Right atrium auricular region (tissue), 2 donors: ENCODE data around the gene ASCC2. TPM values are rescaled to one million over a fixed set of nuclear protein-coding genes. Genes with fewer than 3 reads are reported as not detected.

ENCODE experiments used
- DNase-seq: peaks from one replicate; pipeline ENCODE4 v3.0.0-alpha.2; 2019; ENCODE audit warnings: low spot score
- H3K27ac ChIP-seq, 2 donors: fragments of 200-600 bp; sonication (generic); 1 replicate in 1 of 2; 2 replicates in 1 of 2; pipeline ENCODE4 v1.5.1; 2016 to 2019
- H3K27me3 ChIP-seq, 2 donors: fragments of 200-600 bp; sonication (generic); one replicate each; pipeline versions ENCODE4 v1.5.1 to v1.6.0; 2017 to 2019
- H3K36me3 ChIP-seq: fragments of 200-600 bp; sonication (generic); one replicate; pipeline ENCODE4 v1.5.1; 2016
- H3K4me1 ChIP-seq, 2 donors: fragments of 200-600 bp; sonication (generic); one replicate each; pipeline versions ENCODE4 v1.5.1 to v1.6.0; 2017 to 2019
- H3K4me3 ChIP-seq, 2 donors: fragments of 200-600 bp; sonication (generic); 1 replicate in 1 of 2; 2 replicates in 1 of 2; pipeline ENCODE4 v1.5.1; 2017 to 2019; ENCODE audit warnings: mild to moderate bottlenecking in 1 of 2, moderate library complexity in 1 of 2
- H3K9me3 ChIP-seq, 2 donors: fragments of 200-600 bp; sonication (generic); one replicate each; pipeline ENCODE4 v1.5.1; 2019
- CTCF ChIP-seq, 2 donors: fragments of 200-600 bp; sonication (generic); IDR thresholded peaks; one replicate each; pipeline ENCODE4 v1.5.1; 2019; ENCODE audit warnings: antibody characterized with exemption in 2 of 2
- total RNA-seq, 2 donors: library from RNA; depleted of rRNA; stranded (reverse); fragments of >200 nt; gene quantifications; one replicate each; pipeline ENCODE4 v1.1.0, GENCODE V29; 2016

The ASCC2 gene
- total RNA-seq, 2 donors from 2014 or later = 24.3 to 37.5 TPM

DNA sequence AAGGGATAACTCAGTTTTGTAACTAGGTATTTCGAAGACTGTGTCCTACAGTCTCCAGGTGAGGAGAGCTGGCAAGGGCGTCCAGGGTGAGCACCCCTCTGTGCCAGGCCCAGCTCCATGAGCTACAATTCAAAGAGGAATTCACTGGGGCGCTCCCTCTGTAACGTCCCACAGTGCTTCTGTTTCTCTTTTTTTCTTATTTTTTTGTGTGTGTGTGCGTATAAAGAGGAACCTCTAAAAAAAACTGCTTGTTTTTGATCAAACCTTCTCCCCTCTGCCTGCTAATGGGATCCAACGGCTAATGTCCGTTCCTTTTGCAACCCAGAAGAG, 17.1 kb downstream of the ASCC2 start:
- no peak for DNase-seq
- H3K27ac ChIP-seq = peak overlapping the region; percentile 40 to 55
- no peaks in the 10 kb centered on the region for H3K9me3 ChIP-seq
- H3K4me3 ChIP-seq = no peak overlapping the region
- peaks cover 48% of the 10 kb centered on the region for H3K36me3 ChIP-seq
- H3K27me3 ChIP-seq = no peaks in the 10 kb centered on the region
- no peak for TF ChIP-seq CTCF (IDR thresholded peaks at IDR 0.05)
- peaks cover 0 to 32% of the 10 kb centered on the region in 2 donors for H3K4me1 ChIP-seq

DNA sequence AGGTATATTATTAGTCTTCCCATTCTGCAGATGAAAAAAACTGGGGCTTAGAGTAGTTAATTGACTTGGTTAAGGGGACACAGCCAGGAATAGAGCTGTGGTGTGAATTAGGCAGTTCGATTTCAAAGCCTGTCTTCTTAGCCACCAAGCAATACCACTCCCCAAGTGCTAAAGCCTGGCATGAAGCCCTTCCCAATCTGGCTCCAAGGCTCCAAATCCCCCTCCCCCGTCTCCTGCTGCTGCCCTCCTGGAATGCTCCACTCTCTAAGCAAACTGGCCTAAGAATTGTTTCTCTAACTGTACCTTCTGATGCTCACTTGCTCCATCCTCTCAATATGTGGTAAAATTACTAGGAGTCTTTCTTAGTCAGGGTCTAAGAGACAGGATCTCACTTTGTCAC, 18.6 kb downstream of the ASCC2 start:
- TF ChIP-seq CTCF (IDR thresholded peaks at IDR 0.05) = no peak
- Histone ChIP-seq H3K27me3 (no peaks in the 10 kb centered on the region), H3K4me1 (peaks cover 0 to 38% of the 10 kb centered on the region in 2 donors), H3K36me3 (peaks cover 51% of the 10 kb centered on the region), H3K9me3 (no peaks in the 10 kb centered on the region), H3K4me3 (no peak overlapping the region), H3K27ac (no peak overlapping the region)
- DNase-seq = no peak

DNA sequence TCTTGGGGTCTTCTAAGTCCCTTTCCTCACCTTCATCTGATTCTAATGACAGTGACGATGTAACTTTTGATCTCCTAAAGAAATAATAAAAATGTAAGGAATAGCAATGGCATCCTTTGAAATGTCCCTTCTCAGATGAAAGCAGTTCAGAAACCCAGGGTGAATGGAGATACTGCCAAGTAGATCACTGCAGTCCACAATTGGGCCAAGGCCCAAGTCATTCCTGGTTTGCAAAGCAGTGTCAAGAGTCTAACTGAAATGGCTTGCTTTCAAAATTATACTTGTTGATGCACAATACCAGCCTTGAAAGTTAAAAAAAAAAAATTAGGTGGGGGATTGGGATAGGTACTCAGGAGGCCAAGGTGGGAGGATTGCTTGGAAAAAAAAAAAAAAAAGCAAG, 20.4 kb downstream of the ASCC2 start:
- H3K4me3 ChIP-seq = no peak overlapping the region
- H3K27me3 ChIP-seq = no peaks in the 10 kb centered on the region
- no peak for TF ChIP-seq CTCF (IDR thresholded peaks at IDR 0.05)
- H3K27ac ChIP-seq = no peak overlapping the region
- H3K9me3 ChIP-seq = no peaks in the 10 kb centered on the region
- DNase-seq = no peak
- H3K36me3 ChIP-seq = peaks cover 51% of the 10 kb centered on the region
- peaks cover 0 to 38% of the 10 kb centered on the region in 2 donors for H3K4me1 ChIP-seq

DNA sequence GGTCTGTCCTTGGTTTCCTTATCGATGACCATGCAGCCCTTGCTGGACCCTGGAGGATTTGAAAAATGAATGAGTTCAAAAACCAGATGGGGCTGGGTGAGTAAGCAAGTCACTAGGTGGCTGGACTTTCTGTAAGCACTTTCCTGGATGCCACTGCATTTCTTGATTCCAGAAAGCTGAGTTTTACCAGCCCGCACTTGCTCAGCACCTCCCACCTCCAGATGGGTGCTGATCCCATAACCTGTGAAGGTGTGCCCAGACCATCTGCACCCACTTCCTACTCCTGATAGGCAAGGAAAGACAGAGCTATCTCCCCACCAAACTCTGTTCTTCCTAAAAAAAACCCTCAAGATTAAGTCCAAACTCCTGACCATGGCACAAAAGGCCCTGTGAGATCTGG, 21.1 kb downstream of the ASCC2 start:
- peak overlapping the region in 1 of 2 donors; percentile 60 for H3K27ac ChIP-seq
- DNase-seq = no peak
- no peak overlapping the region for H3K4me3 ChIP-seq
- H3K4me1 ChIP-seq = peaks cover 0 to 35% of the 10 kb centered on the region in 2 donors
- H3K9me3 ChIP-seq = no peaks in the 10 kb centered on the region
- H3K36me3 ChIP-seq = peaks cover 51% of the 10 kb centered on the region
- TF ChIP-seq CTCF (IDR thresholded peaks at IDR 0.05) = no peak
- H3K27me3 ChIP-seq = no peaks in the 10 kb centered on the region

- Histone ChIP-seq H3K27me3 (no peaks in the 10 kb centered on the region), H3K4me3 (no peak overlapping the region), H3K9me3 (no peaks in the 10 kb centered on the region), H3K27ac (peak overlapping the region in 1 of 2 donors; percentile 60), H3K36me3 (peaks cover 52% of the 10 kb centered on the region), H3K4me1 (peaks cover 0 to 31% of the 10 kb centered on the region in 2 donors)
- no peak for DNase-seq
- TF ChIP-seq CTCF (IDR thresholded peaks at IDR 0.05) = no peak
These were observed 21.5 kb downstream of the ASCC2 start for GRCh38 chr22:29816539-29816938.

GRCh38 chr22:29816128-29816527, 21.9 kb downstream of the ASCC2 start:
- H3K36me3 ChIP-seq = peaks cover 57% of the 10 kb centered on the region
- no peaks in the 10 kb centered on the region for H3K9me3 ChIP-seq
- H3K27ac ChIP-seq = peak overlapping the region in 1 of 2 donors; percentile 60
- peak; percentile 72 for DNase-seq
- TF ChIP-seq CTCF (IDR thresholded peaks at IDR 0.05) = no peak
- H3K4me3 ChIP-seq = no peak overlapping the region
- H3K4me1 ChIP-seq = peaks cover 0 to 26% of the 10 kb centered on the region in 2 donors
- H3K27me3 ChIP-seq = no peaks in the 10 kb centered on the region
